ENCODE measurements around the gene PRDM11.

DNA sequence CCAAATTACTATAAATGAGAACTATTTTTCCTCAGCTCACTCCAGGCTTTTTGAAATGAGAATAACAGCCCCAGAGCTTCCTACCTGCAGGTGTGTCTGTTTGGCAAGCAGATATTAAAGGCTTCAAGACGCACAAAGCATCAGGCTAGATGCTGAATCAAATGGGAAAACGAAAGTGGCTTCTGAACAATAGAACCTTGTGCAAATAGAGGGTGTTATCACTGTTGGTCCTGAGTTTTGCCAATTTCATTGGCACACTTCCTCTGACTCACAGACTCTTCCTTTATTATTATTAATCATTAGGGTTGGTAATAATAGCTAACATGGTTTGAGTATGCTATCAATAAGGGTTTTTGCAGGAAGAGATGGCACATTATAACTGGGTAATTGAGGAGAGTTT, 126.3 kb downstream of the PRDM11 start:
- no peak for TF ChIP-seq POLR2AphosphoS5 (IDR thresholded peaks at IDR 0.05; ENCODE audit: low read depth, low read length)
- TF ChIP-seq SPI1 (IDR thresholded peaks at IDR 0.05; ENCODE audit: low read depth, low read length) = no peak
- no peak for TF ChIP-seq TAF1 (IDR thresholded peaks at IDR 0.05; ENCODE audit: low read depth, low read length)
- no peak for TF ChIP-seq POLR2A (IDR thresholded peaks at IDR 0.05; ENCODE audit: low read depth, low read length)
